ENCODE results near the gene GPATCH4. TPM values are rescaled to one million over a fixed set of nuclear protein-coding genes. Genes with fewer than 3 reads are reported as not detected.
A peak's percentile ranks its signal among the peaks of the same experiment; 100 is the strongest.

GPATCH4 gene
- total RNA-seq, 2 experiments from 2014 or later: 35.3 to 36.3 TPM

- peak overlapping the region; percentile 36 for H3K4me3 Mint-ChIP-seq
- ChIA-PET CTCF (interaction anchor here (0.6 to 2.4 kb wide), 11 partner anchors 10 to 349 kb away, joined by 3 to 11 read pairs (median 5); partner anchors contain the start of gene NAXE), POLR2A (interaction anchor here (0.7 to 1.4 kb wide), 8 partner anchors 17 to 167 kb away, joined by 3 to 5 read pairs (median 4); partner anchors contain the start of gene NAXE)
- intact Hi-C loops (cut with DNase I, micrococcal nuclease): loop anchor here in 1 of 2 experiments (2.0 kb wide), 1 partner anchor 101 kb away; no protein-coding TSS in a partner anchor
- no peak overlapping the region for H3K27ac Mint-ChIP-seq
- Histone ChIP-seq H3K36me3 (ENCODE audit: insufficient read depth, low read length) (no peaks in the 10 kb centered on the region), H3K9me3 (ENCODE audit: control insufficient read depth in 1 of 2, insufficient read depth in 1 of 2, low read length in 2 of 2) (no peaks in the 10 kb centered on the region), H3K27me3 (ENCODE audit: control insufficient read depth in 1 of 2, insufficient read depth in 2 of 2, low read length in 2 of 2) (peaks cover 54 to 62% of the 10 kb centered on the region in 2 experiments), H3K27ac (ENCODE audit: low read depth in 1 of 2, low read length in 2 of 2) (no peak overlapping the region), H3K4me3 (ENCODE audit: low read length) (peak overlapping the region; percentile 42), H3K4me1 (ENCODE audit: insufficient read depth, low read length) (peaks cover 25% of the 10 kb centered on the region)
- TF ChIP-seq CTCF (IDR thresholded peaks at IDR 0.05): no peak
- ATAC-seq (ENCODE audit: poor library complexity) (peak; percentile 45), DNase-seq (peak in 8 of 14 experiments; percentile 22 to 65 (median 43))
- H3K4me1 Mint-ChIP-seq (ENCODE audit: low read depth): peaks cover 6% of the 10 kb centered on the region
- H3K9me3 Mint-ChIP-seq: no peaks in the 10 kb centered on the region
- peaks cover 75% of the 10 kb centered on the region for H3K27me3 Mint-ChIP-seq
- H3K36me3 Mint-ChIP-seq (ENCODE audit: low read depth): no peaks in the 10 kb centered on the region
Measured at GRCh38 chr1:156623946-156624813, 22.9 kb upstream of the GPATCH4 start.

- no peaks in the 10 kb centered on the region for H3K9me3 Mint-ChIP-seq
- intact Hi-C loops (cut with DNase I, micrococcal nuclease): no loop called here
- peaks cover 58 to 63% of the 10 kb centered on the region in 2 experiments for H3K27me3 ChIP-seq (ENCODE audit: control insufficient read depth in 1 of 2, insufficient read depth in 2 of 2, low read length in 2 of 2)
Measured at GRCh38 chr1:156622581-156623297, 21.5 kb upstream of the GPATCH4 start.

More at GRCh38 chr1:156622581-156623297, 21.5 kb upstream of the GPATCH4 start:
- no peaks in the 10 kb centered on the region for H3K36me3 ChIP-seq (ENCODE audit: insufficient read depth, low read length)
- no peak for TF ChIP-seq CTCF (IDR thresholded peaks at IDR 0.05)
- ATAC-seq (ENCODE audit: poor library complexity) (no peak), DNase-seq (no peak)
- Mint-ChIP-seq H3K36me3 (ENCODE audit: low read depth) (no peaks in the 10 kb centered on the region), H3K4me3 (no peak overlapping the region), H3K27ac (no peak overlapping the region), H3K27me3 (peaks cover 72% of the 10 kb centered on the region), H3K4me1 (ENCODE audit: low read depth) (peaks cover 6% of the 10 kb centered on the region)
- no peaks in the 10 kb centered on the region for H3K9me3 ChIP-seq (ENCODE audit: control insufficient read depth in 1 of 2, insufficient read depth in 1 of 2, low read length in 2 of 2)
- ChIA-PET POLR2A (no interaction called here), CTCF (no interaction called here)
- no peak overlapping the region for H3K4me3 ChIP-seq (ENCODE audit: low read length)
- peaks cover 25% of the 10 kb centered on the region for H3K4me1 ChIP-seq (ENCODE audit: insufficient read depth, low read length)
- H3K27ac ChIP-seq (ENCODE audit: low read depth in 1 of 2, low read length in 2 of 2): no peak overlapping the region
